Transverse colon (tissue), 4 donors: ENCODE data around the gene BRSK1. TPM values are rescaled to one million over a fixed set of nuclear protein-coding genes. Genes with fewer than 3 reads are reported as not detected.

Experiments
- DNase-seq: peaks from one replicate; pipeline ENCODE4 v3.0.0-alpha.2; 2019
- H3K27ac ChIP-seq, 4 donors: fragments of 200-600 bp; sonication (generic); 2 replicates each; pipeline ENCODE4 v1.5.1; 2016 to 2018; ENCODE audit warnings: inconsistent platforms in 4 of 4
- H3K27me3 ChIP-seq: fragments of 200-600 bp; sonication (generic); 2 replicates; pipeline ENCODE4 v1.5.1; 2017; ENCODE audit warnings: inconsistent platforms
- H3K36me3 ChIP-seq, 4 donors: fragments of 200-600 bp; sonication (generic); 2 replicates each; pipeline ENCODE4 v1.5.1; 2017 to 2019; ENCODE audit warnings: inconsistent platforms in 4 of 4
- H3K4me1 ChIP-seq, 4 donors: fragments of 200-600 bp; sonication (generic); 2 replicates each; pipeline ENCODE4 v1.5.1; 2017 to 2020; ENCODE audit warnings: inconsistent platforms in 4 of 4
- H3K4me3 ChIP-seq, 4 donors: fragments of 200-600 bp; sonication (generic); 1 replicate in 1 of 4; 2 replicates in 3 of 4; pipeline versions ENCODE4 v1.5.1 to v1.6.1; 2017 to 2019; ENCODE audit warnings: inconsistent platforms in 4 of 4
- H3K9me3 ChIP-seq, 2 donors: fragments of 200-600 bp; sonication (generic); 2 replicates each; pipeline ENCODE4 v1.5.1; 2017 to 2019; ENCODE audit warnings: inconsistent platforms in 2 of 2
- CTCF ChIP-seq, 5 experiments: fragments of 200-600 bp in 3 of 5; fragments of 450-650 bp in 2 of 5; sonication (generic) in 3 of 5; IDR thresholded peaks; 1 replicate in 2 of 5; 2 replicates in 3 of 5; pipeline ENCODE4 v1.5.1; 2016 to 2017; ENCODE audit warnings: antibody characterized with exemption in 5 of 5, inconsistent platforms in 3 of 5, mild to moderate bottlenecking in 2 of 5, moderate library complexity in 1 of 5
- EP300 ChIP-seq: sonication (generic); formaldehyde crosslinking; IDR thresholded peaks from one replicate; pipeline ENCODE4 v1.6.1; 2017; ENCODE audit warnings: antibody characterized with exemption, low read depth
- POLR2A ChIP-seq: fragments of 450-650 bp; IDR thresholded peaks from one replicate; pipeline ENCODE4 v1.6.1; 2016; ENCODE audit warnings: antibody characterized with exemption, mild to moderate bottlenecking, moderate library complexity
- POLR2AphosphoS5 ChIP-seq, 3 donors: sonication (generic); formaldehyde crosslinking; IDR thresholded peaks; one replicate each; pipeline ENCODE4 v1.6.1; 2016; ENCODE audit warnings: antibody characterized with exemption in 3 of 3
- whole genome bisulfite sequencing, 2 donors: methylation state at CpG; one replicate each; pipeline ENCODE4 v1.1.5; 2018; ENCODE audit warnings: low coverage in 1 of 2; 5-methylcytosine and 5-hydroxymethylcytosine counted together
- in situ Hi-C, 4 donors: fragments of 200-750 bp; cut with MboI; loops; one replicate each; pipeline versions ENCODE4 v1.15.0 to v1.15.1; 2017; ENCODE audit warnings: low sequenced_read_pairs in 3 of 4, low pct_ligation_motif_present in 1 of 4, low pct_unique_long_range_greater_than_20kb in 1 of 4
- intact Hi-C: fragments of 100-400 bp; cut with DNase I; formaldehyde crosslinking; loops from one replicate; pipeline ENCODE4 v1.15.1; 2023; ENCODE audit warnings: low total_unique reads
- total RNA-seq, 4 donors: library from RNA; depleted of rRNA; stranded (reverse); fragments of >200 nt; gene quantifications; one replicate each; pipeline ENCODE4 v1.1.0, GENCODE V29; 2016

The BRSK1 gene
- total RNA-seq, 4 donors from 2014 or later = 1.4 to 17.6 (median 4.7) TPM

GRCh38 chr19:55248704-55249103, 35.1 kb upstream of the BRSK1 start:
- intact Hi-C loops = no loop called here
- no peaks in the 10 kb centered on the region for H3K27me3 ChIP-seq
- in situ Hi-C loops = no loop called here
- no peak overlapping the region for H3K4me3 ChIP-seq
- DNase-seq = no peak
- H3K36me3 ChIP-seq = peaks cover 0 to 28% (median 12%) of the 10 kb centered on the region in 4 donors
- 68 to 84% methylated on average over 5 to 9 of the region's 9 CpGs for WGBS, 2 donors
- TF ChIP-seq CTCF (IDR thresholded peaks at IDR 0.05) (no peak), EP300 (no peak), POLR2AphosphoS5 (IDR thresholded peaks at IDR 0.05) (no peak), POLR2A (no peak)
- H3K27ac ChIP-seq = peak overlapping the region in 3 of 4 donors; percentile 50 to 71 (median 65)
- H3K9me3 ChIP-seq = no peaks in the 10 kb centered on the region
- peaks cover 14 to 67% (median 20%) of the 10 kb centered on the region in 4 donors for H3K4me1 ChIP-seq

- H3K4me3 ChIP-seq = no peak overlapping the region
- no peak for TF ChIP-seq POLR2AphosphoS5 (IDR thresholded peaks at IDR 0.05)
- no peak for TF ChIP-seq POLR2A
- TF ChIP-seq EP300 = no peak
- TF ChIP-seq CTCF (IDR thresholded peaks at IDR 0.05) = no peak
- H3K9me3 ChIP-seq = no peaks in the 10 kb centered on the region
- no peak overlapping the region for H3K27ac ChIP-seq
- H3K27me3 ChIP-seq = no peaks in the 10 kb centered on the region
- WGBS, 2 donors = 86% methylated on average over 10 of the region's 11 CpGs; no CpG with 5 or more reads in 1 of the 2 donors
- intact Hi-C loops = no loop called here
- H3K36me3 ChIP-seq = peaks cover 0 to 17% (median 6%) of the 10 kb centered on the region in 4 donors
- peaks cover 14 to 73% (median 24%) of the 10 kb centered on the region in 4 donors for H3K4me1 ChIP-seq
- in situ Hi-C loops = no loop called here
- DNase-seq = no peak
These were observed 34.0 kb upstream of the BRSK1 start for GRCh38 chr19:55249841-55250240.

GRCh38 chr19:55250262-55251036, 33.3 kb upstream of the BRSK1 start:
- Histone ChIP-seq H3K27me3 (no peaks in the 10 kb centered on the region), H3K9me3 (no peaks in the 10 kb centered on the region), H3K27ac (peak overlapping the region in 3 of 4 donors; percentile 44 to 55 (median 47)), H3K4me1 (peaks cover 16 to 79% (median 28%) of the 10 kb centered on the region in 4 donors), H3K4me3 (no peak overlapping the region), H3K36me3 (peaks cover 0 to 13% (median 3%) of the 10 kb centered on the region in 4 donors)
- intact Hi-C loops = no loop called here
- in situ Hi-C loops = no loop called here
- no peak for DNase-seq
- WGBS, 2 donors = 90 to 94% methylated on average over 9 to 18 of the region's 18 CpGs
- TF ChIP-seq POLR2AphosphoS5 (IDR thresholded peaks at IDR 0.05) (no peak), POLR2A (no peak), EP300 (no peak), CTCF (IDR thresholded peaks at IDR 0.05) (no peak)

- Histone ChIP-seq H3K27me3 (no peaks in the 10 kb centered on the region), H3K36me3 (peaks cover 0 to 3% (median 2%) of the 10 kb centered on the region in 4 donors), H3K4me1 (peaks cover 27 to 89% (median 38%) of the 10 kb centered on the region in 4 donors), H3K9me3 (no peaks in the 10 kb centered on the region), H3K4me3 (no peak overlapping the region), H3K27ac (peak overlapping the region; percentile 34 to 55 (median 46))
- intact Hi-C loops = no loop called here
- in situ Hi-C loops = no loop called here
- 40 to 63% methylated on average over 3 to 19 of the region's 19 CpGs for WGBS, 2 donors
- no peak for DNase-seq
- TF ChIP-seq POLR2AphosphoS5 (IDR thresholded peaks at IDR 0.05) = no peak
- no peak for TF ChIP-seq EP300
These were observed 32.3 kb upstream of the BRSK1 start for GRCh38 chr19:55251341-55252081.
